GM18861 (cell line): ENCODE measurements around the gene ZFP91.
"Not testable (repeated sequence)": the region's sequence is repeated elsewhere in the genome, so short reads cannot be mapped to it uniquely, and the experiment has no call there.

ENCODE experiments used
- ATAC-seq: cut with Tn5 transposase; IDR thresholded peaks from one replicate; pipeline ENCODE4 v1.9.1; 2021; ENCODE audit not compliant: unreplicated experiment

The ZFP91 gene, protein sequence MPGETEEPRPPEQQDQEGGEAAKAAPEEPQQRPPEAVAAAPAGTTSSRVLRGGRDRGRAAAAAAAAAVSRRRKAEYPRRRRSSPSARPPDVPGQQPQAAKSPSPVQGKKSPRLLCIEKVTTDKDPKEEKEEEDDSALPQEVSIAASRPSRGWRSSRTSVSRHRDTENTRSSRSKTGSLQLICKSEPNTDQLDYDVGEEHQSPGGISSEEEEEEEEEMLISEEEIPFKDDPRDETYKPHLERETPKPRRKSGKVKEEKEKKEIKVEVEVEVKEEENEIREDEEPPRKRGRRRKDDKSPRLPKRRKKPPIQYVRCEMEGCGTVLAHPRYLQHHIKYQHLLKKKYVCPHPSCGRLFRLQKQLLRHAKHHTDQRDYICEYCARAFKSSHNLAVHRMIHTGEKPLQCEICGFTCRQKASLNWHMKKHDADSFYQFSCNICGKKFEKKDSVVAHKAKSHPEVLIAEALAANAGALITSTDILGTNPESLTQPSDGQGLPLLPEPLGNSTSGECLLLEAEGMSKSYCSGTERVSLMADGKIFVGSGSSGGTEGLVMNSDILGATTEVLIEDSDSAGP

DNA sequence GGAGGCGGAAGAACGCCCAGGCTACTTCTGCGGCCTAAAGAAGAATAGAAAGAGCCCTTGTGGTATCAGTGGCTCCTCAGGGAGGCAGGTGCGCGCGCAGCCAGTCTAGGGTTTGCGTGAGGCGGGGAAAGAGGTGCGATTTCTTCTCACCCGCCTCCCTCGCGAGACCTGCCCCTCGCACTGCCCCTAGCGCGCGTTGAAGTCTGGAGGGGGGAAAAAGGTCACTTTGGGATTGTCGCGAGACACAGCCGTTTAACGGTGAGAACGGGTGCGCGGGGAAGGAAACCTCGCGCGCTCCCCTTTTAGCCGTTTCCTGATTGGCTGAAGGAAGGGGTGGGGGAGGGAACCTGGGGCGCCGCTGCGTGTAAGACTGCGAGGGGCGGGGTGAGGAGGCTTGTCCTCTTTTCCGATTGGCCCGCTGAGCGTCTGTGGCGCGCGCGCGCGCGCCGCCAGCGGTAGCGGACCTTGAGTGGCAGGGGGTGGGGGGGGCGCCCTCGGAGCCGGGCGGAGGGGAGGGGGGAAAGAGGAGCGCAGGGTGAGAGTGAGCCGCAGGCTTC lies at the start of gene ZFP91:
TSS of gene ZFP91 (plus strand) at position 429 of the 557 bp plus-strand sequence. CDS start 219 bp downstream, outside the sequence.
- peak; percentile 19 for ATAC-seq

DNA sequence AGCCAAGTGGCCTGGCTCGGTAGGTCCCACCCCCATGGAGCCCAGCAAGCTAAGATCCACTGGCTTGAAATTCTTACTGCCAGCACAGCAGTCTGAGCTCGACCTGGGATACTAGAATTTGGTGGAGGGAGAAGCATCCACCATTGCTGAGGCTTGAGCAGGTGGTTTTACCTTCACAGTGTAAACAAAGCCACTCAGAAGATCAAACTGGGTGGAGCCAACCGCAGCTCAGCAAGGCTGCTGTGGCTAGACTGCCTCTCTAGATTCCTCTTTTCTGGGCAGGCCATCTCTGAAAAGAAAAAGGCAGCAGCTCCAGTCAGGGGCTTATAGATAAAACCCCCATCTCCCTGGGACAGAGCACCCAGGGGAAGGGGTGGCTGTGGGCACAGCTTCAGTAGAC lies 48.6 kb upstream of the ZFP91 start:
- ATAC-seq, result no peak

DNA sequence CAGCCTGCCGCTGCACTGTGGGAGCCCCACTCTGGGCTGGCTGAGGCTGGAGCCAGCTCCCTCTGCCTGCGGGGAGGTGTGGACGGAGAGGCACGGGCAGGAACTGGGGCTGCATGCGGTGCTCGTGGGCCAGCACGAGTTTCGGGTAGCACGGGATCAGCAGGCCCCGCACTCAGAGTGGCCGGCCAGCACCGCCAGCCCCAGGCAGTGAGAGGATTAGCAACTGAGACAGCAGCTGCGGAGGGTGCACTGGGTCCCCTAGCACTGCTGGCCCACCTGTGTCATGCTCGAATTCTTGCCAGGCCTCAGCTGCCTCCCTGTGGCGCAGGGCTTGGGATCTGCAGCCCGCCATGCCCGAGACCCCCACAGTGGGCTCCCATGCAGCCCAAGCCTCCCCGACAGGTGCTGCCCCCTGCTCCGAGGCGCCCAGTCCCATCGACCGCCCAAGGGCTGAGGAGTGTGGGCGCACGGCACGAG lies 47.0 kb upstream of the ZFP91 start:
- no peak for ATAC-seq

DNA sequence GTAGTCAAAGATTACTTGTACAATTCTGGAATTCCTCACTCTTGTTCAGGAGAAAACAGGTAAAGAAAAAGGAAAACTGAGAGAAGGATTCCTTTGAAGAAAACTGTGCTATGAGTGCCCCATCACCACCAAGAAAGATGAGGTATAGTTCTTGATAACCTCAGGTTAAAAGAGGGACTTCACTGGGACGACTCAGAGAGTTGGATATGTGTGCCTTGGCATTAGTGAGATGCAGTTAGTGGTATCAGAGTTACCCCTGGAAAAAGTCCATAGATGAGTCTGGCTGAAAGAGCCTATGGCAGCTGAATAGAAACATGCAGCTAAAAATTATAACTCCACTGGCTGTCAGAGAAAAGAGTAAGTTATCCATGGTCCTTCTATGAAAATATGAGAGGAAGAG lies 32.0 kb upstream of the ZFP91 start:
- no peak for ATAC-seq

DNA sequence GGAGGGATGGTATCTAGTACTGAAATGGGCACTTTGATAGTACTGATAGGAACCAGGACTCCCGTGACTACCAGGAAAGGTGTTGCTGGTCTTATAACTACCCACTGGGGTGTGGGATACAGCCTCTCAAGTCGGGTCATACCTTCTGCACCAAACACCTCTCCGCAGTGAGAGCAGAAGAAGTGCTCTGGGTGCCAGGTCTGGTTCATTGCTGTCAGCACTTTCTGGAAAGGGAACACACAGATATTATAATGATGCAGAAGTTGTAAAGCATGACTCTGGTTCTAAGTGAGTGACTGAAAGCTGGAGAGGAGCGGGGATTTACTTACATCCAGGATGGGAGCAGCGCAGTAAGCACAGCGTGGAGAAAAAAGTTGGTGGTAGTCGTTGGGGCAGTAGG lies 29.2 kb upstream of the ZFP91 start:
- no peak for ATAC-seq

DNA sequence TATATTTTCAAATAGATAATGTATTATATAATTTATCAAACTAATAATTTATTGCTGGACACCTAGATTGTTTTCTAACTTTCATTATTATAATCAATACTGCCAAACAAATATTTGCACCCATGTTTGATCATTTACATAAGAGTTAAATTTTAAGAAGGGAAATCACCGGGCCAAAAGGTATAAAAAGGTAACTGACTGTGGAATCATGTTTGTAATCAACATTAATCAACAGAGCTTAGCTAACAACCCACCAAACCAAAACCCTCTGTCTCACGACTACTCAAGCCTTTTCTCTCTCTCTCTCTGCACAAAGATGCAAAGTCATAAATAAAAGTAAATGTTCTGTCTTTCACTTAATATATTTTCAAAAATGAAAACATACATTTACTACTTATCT lies 18.0 kb upstream of the ZFP91 start:
- no peak for ATAC-seq

DNA sequence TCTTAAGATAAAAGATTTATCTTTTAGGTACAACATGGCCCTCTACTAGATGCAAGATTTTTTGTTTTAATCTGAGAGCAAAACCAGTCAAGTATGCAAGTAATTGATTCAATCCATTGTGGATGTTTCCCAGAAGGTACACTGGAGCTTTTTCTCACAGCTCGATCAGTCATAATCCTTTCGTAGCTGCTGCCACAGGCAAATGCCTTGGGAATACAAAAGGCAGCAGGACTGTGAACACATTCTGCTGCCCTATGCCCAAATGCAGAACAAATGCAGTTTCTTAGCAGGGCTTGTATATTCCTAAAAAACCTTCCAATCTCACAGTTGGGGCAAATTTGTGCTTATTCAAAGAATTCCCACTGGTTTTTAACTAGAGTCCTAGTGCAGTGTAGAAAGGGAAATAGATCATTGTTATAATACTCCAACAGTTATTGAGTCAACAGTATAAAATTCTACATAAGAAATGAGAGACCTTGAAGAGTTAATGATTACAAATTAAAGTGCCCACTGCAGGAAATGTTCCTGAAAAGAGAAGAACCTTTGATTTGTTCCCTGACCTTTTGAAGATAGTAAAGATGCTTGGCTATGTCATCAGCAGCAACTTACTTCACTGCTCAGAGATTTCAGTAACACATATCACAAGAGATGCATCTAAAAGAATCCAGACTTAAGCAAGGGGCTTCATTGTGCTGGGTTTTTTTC lies 17.3 kb upstream of the ZFP91 start:
- no peak for ATAC-seq

DNA sequence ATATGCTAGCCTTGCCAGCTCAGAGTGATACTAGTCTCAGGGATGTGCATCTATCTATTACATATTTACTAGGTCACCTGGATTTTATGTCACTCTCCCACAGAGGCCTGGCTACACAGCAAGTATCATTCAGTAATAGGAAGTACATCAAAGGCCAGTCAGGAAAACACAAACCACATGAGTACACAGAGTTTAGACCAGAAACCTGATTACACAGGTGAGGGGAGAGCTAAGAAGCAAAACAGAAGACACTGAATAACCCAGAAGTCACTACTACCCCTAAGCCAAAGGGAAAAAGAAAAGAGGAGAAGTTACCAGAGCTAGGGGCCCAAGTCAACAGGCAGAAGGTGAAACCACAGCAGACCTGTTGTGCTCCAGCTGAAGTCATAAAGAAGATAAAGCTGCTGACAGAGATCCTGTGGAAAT lies 16.5 kb upstream of the ZFP91 start:
- ATAC-seq, result peak; percentile 91

DNA sequence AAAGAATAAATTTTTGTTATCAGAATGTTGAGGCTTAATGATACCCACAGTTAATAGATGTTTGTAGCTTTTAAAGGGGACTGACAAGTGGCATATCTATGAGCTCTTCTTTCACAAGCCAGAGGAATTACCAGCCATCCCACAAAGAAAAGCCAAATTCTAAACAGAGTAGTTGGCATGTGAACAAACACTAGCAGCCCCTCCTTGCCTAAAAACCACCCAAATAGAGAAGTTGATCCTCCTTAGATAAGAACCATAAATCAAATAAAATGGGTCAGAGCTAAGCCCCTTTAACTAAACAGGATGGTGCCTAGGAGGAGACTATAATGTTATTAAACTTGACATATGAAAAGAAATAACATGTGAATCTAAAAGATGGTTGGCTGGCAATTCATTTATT lies 14.6 kb upstream of the ZFP91 start:
- no peak for ATAC-seq

DNA sequence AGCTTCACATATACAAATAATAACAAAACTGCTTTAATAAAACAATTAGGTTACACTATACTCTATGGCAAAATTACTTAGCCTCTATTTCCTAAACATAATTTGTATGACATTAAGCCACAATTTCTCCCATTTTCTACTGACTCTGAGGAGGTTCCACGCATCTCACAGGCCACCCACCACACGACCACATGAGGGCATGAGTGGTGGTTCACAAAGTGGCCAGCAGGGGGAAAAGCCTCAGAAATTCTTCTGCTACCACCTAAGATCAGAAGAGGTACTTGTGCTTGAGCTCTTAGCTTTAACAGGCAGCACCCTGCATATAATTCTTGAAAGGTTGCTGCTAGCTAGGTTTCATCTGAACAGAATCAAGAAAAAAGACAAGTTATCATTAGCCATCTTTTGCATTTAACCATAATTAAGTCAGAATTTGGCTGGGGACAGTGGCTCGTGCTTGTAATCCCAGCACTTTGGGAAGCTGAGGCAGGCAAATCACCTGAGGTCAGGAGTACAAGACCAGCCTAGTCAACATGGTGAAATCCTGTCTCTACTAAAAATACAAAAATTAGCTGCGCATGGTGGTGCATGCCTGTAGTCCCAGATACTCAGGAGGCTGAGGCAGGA lies 10.9 kb upstream of the ZFP91 start:
- ATAC-seq, result peak; percentile 70

DNA sequence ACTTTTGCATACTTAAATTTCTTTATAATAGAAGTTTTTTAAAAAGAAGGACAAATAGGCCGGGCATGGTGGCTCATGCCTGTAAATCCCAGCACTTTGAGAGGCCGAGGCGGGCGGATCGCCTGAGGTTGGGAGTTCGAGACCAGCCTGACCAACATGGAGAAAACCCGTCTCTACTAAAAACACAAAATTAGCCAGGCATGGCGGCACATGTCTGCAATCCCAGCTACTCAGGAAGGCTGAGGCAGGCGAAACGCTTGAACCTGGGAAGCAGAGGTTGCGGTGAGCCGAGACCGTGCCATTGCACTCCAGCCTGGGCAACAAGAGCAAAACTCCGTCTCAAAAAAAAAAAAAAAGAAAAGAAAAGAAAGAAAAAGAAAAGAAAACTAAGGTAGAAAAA lies 6.0 kb upstream of the ZFP91 start:
- not testable (repeated sequence) for ATAC-seq

DNA sequence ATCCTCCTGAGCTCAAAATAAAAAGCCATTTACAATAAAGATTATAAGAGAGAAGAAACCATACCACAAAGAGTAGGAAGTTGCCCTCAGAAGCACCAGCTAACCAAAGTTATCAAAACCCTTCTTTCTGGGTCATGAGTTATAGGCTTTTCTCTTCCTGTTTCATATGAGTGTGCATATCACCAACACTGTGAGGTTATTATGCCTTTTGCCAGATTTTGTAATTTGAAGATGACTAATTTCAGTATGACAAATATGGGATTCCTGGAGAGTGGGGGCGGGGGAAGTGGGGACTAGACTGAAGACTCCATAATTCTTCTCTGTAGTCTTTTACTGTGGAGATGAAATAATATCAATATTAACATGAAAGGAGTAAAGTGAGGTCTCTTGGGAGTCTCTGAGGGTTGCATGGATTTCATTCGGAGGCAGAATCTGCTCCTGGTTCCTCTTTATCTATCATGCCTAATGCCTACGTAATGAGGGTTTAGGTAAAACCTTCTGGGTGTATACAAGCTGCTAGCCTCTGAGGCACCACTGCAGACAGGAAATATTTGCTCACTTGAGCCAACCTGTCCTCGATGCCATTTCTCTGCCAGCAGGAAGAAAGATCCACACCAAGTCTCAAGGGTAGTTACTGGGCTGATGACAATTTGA lies 5.3 kb upstream of the ZFP91 start:
- ATAC-seq, result peak; percentile 18

DNA sequence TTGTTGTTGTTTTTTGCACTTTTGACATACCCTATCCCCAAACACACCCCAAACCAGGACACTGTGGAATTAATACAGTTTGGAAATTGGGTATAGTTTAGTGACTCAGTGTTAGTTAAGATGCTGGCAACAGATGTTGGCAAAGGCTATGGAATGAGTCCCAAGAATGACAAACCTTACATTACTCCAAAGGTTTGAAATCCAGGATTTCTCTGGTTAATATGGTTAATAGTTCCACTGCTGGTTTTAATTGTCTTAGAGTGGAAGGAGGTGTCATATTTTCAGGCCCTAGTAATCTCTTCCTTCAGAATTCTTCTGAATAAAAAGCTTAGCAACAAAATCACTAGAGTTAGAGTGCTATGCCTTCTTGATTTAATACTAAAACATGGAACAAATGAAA lies 4.0 kb upstream of the ZFP91 start:
- no peak for ATAC-seq

DNA sequence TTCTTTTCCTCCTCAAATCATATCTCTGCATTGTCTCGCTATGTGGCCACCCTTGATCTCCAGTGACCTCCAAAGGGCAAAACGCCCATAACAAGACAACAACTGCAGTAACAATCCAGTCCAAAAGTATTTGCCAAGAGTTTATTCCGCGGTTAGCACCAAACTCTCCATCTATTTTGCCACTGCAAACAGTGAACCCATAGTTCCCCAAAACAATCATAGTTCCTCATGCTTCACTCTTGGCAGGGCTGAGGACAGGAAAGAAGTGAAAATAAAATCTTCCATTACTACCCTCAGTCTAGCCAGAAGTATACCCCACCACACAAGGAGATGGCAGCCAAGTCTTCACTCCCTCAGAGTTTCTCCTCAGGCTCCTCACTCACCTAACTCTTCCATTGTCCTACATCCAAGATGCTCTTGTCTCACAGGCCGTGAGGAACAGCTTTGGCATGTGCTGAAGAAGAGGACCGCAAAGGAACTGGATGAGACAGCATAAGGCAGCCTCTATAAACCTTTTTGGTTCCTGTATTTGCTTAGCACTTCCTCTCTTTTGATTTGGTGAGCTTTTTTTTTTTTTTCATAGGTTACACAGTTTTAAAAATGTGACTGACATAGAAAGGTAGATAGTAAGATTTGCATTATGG lies 3.4 kb upstream of the ZFP91 start, which contains the start of gene LPXN:
TSS of gene LPXN (minus strand) at position 480 of the 644 bp plus-strand sequence. CDS start at position 396, 84 bp downstream.
- peak; percentile 8 for ATAC-seq

DNA sequence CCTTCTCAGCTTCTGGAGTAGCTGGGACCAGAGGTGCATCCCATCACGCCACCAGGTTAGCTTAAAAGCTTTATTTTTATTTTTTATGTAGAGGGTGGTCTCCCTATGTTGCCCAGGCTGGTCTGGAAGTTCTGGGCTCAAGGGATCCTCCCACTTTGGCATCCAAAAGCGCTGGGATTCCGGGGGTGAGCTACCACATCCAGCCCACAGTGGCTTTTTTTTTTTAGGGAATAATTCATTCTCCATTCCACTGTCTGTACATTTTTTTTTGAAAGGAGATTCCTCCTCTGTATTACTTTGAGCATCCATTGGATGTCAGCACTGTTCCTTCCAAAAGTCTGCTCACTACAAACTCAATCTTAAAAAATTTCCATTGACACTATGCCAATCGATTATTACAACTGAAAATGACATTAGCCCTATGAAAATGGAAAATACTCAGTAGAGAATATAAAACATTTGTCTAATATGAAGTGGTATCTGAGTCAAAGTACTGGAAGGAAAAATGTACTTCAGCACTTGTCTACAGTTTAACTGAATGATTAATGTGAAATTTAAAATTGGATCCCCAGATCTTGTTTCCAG lies 1.9 kb upstream of the ZFP91 start:
- no peak for ATAC-seq

DNA sequence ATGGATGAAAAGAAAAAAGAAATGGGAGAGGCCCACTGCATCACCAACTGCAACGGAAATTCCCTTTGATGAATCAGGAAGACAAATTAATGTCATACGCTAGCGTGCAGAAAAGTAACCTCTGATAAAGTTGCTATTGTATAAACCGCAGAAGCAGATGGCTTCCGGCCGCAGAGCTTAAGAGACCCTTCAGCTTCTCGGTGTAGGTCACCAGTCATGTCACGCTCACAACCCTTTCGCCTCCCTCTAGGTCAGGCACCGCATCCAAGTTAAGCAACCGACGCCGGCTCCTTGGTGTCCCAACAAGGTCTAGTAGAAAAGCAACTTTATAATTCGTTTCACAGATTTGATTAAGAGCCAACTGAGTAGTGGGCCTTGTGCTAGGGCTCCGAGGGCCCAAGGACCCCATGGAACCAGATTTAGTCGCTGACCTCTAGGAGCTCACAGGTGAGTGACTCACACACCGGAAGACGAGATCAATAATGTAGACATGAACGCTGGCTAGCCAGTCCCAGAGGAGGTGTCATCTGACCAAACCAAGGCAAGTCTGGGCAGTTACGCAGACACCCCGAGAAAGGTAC lies 1.2 kb upstream of the ZFP91 start:
- ATAC-seq, result peak; percentile 43

DNA sequence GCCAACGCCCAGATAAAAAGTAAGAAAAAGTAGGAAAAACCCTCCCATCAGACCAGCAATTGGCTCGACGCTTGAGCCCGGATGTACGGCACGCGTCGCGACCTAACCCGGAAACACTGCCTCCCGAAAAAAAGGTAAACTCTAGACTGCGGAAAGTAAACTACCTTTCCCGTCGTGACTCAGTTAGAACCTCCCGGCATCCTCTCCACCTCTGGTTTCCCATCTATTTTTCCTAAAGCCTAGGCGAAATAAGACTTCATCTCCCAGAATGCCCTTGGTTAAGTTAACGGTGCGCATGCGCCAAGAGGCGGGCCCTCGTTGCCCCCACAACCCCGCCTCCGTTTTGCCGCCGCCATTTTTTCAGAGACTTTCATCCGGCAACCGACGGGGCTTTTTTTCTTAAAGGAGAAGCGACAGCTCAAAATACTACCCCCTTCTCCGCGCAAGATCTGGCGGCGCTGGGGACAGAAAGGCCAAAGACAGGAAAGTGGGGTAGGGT lies 678 bp upstream of the ZFP91 start:
- no peak for ATAC-seq

DNA sequence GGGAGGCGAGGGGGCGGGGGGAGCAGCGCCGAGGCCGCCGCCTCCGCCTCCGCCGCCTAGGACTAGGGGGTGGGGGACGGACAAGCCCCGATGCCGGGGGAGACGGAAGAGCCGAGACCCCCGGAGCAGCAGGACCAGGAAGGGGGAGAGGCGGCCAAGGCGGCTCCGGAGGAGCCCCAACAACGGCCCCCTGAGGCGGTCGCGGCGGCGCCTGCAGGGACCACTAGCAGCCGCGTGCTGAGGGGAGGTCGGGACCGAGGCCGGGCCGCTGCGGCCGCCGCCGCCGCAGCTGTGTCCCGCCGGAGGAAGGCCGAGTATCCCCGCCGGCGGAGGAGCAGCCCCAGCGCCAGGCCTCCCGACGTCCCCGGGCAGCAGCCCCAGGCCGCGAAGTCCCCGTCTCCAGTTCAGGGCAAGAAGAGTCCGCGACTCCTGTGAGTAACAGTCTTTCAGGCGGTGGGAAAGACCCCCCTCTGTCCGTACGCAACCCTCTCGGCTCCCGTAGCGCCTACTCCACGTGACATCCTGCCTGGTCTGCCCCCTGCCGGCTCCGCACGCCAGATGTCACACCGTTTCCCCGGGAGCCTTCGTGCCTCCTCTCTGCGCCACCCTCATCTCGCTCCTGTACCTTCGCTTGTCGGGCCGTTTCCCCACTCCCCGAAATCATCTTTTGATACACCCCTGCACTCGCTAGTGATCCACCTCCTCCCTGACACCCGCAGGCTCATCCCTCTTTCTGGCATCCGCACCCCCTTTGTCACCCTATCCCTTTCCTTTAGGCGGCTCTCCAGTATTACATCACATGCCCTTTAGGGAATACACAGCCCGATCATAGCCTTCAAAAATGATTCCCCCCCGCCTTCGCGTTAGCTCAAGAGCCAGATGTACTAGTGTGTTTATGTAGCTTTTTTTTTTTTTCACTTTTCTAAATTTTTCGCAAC lies 598 bp downstream of the ZFP91 start:
- ATAC-seq, result peak; percentile 32
